Naive thymus-derived CD4-positive, alpha-beta T cell (primary cell): ENCODE data around the gene ZNF860. TPM values are rescaled to one million over a fixed set of nuclear protein-coding genes. Genes with fewer than 3 reads are reported as not detected.

ENCODE experiments used
- ATAC-seq: fragments of 150-1000 bp; cut with Tn5 transposase; 2 replicates; pipeline ENCODE4 v1.10.0; 2021; ENCODE audit warnings: mild to moderate bottlenecking, moderate library complexity
- CTCF ChIA-PET: fragments of 350-600 bp; sonication (Branson Sonifier 250); formaldehyde crosslinking; loops from one replicate; lab custom pipeline; 2021; ENCODE audit warnings: antibody characterized with exemption; lab: Charles Lee
- POLR2A ChIA-PET: fragments of 350-600 bp; sonication (Branson Sonifier 250); formaldehyde crosslinking; loops from one replicate; lab custom pipeline; 2021; ENCODE audit warnings: antibody characterized with exemption, inconsistent platforms; lab: Charles Lee
- DNase-seq, 9 donors: peaks; one replicate each; pipeline versions ENCODE4 v3.0.0 to v3.0.0-alpha.2; 2020 to 2022; ENCODE audit warnings: mixed read lengths in 1 of 9
- H3K27ac ChIP-seq: one replicate; pipeline ENCODE4 v1.7.0; 2013; ENCODE audit warnings: mild to moderate bottlenecking, low read depth, low read length, moderate library complexity
- H3K27me3 ChIP-seq, 2 donors: one replicate each; pipeline ENCODE4 v1.7.0; 2013; ENCODE audit warnings: low read length in 2 of 2, mild to moderate bottlenecking in 2 of 2, moderate library complexity in 2 of 2; ENCODE audit not compliant: control insufficient read depth in 2 of 2, insufficient read depth in 2 of 2
- H3K36me3 ChIP-seq, 3 experiments: 1 replicate in 2 of 3; 2 replicates in 1 of 3; pipeline ENCODE4 v1.7.0; 2013; ENCODE audit warnings: low read length in 3 of 3, mild to moderate bottlenecking in 3 of 3, moderate library complexity in 1 of 3; ENCODE audit not compliant: insufficient read depth in 3 of 3, control insufficient read depth in 2 of 3
- H3K4me1 ChIP-seq, 2 donors: one replicate each; pipeline ENCODE4 v1.7.0; 2013; ENCODE audit warnings: low read length in 2 of 2, mild to moderate bottlenecking in 2 of 2, moderate library complexity in 1 of 2; ENCODE audit not compliant: control insufficient read depth in 2 of 2, insufficient read depth in 2 of 2
- H3K4me3 ChIP-seq: 2 replicates; pipeline ENCODE4 v1.7.0; 2013; ENCODE audit warnings: mild to moderate bottlenecking, low read length
- H3K9me3 ChIP-seq, 3 experiments: 1 replicate in 2 of 3; 2 replicates in 1 of 3; pipeline ENCODE4 v1.7.0; 2013; ENCODE audit warnings: low read length in 3 of 3; ENCODE audit not compliant: control insufficient read depth in 2 of 3
- H3K27ac Mint-ChIP-seq, 9 donors: one replicate each; pipeline ENCODE4 v1.8.0; 2020 to 2022; ENCODE audit warnings: mixed read lengths in 9 of 9, mild to moderate bottlenecking in 8 of 9, moderate library complexity in 5 of 9, inconsistent platforms in 2 of 9
- H3K27me3 Mint-ChIP-seq, 5 donors: one replicate each; pipeline ENCODE4 v1.8.0; 2021 to 2022; ENCODE audit warnings: mixed read lengths in 5 of 5, mild to moderate bottlenecking in 1 of 5
- H3K36me3 Mint-ChIP-seq, 5 donors: one replicate each; pipeline ENCODE4 v1.8.0; 2020 to 2022; ENCODE audit warnings: mixed read lengths in 5 of 5, mild to moderate bottlenecking in 3 of 5, inconsistent platforms in 1 of 5
- H3K4me1 Mint-ChIP-seq, 7 donors: one replicate each; pipeline ENCODE4 v1.8.0; 2020 to 2022; ENCODE audit warnings: mixed read lengths in 7 of 7, mild to moderate bottlenecking in 3 of 7, inconsistent platforms in 1 of 7
- H3K4me3 Mint-ChIP-seq, 10 donors: one replicate each; pipeline ENCODE4 v1.8.0; 2020 to 2022; ENCODE audit warnings: mild to moderate bottlenecking in 10 of 10, mixed read lengths in 10 of 10, moderate library complexity in 6 of 10, inconsistent platforms in 2 of 10
- H3K9me3 Mint-ChIP-seq, 11 donors: one replicate each; pipeline ENCODE4 v1.8.0; 2020 to 2022; ENCODE audit warnings: mixed read lengths in 11 of 11, mild to moderate bottlenecking in 4 of 11, inconsistent platforms in 1 of 11, moderate library complexity in 1 of 11
- intact Hi-C, 2 donors: fragments of 100-400 bp; cut with micrococcal nuclease; formaldehyde crosslinking; loops; one replicate each; pipeline ENCODE4 v1.15.1; 2023
- polyA plus RNA-seq, 2 donors: library from polyadenylated mRNA; unstranded; fragments of 300-500 nt; fragmentation: Illumina TruSeq; gene quantifications; one replicate each; pipeline ENCODE4 v1.2.3, GENCODE V29; 2021
- total RNA-seq, 6 experiments: library from RNA in 5 of 6; stranded (reverse) in 5 of 6; gene quantifications; 1 replicate in 5 of 6; 2 replicates in 1 of 6; pipeline ENCODE4 v1.2.3 and lab custom pipeline; 2021 to 2026

ZNF860 gene
- total and polyA plus RNA-seq, 7 experiments from 2014 or later = 0.11 to 0.32 (median 0.15) TPM; not detected in 4

DNA sequence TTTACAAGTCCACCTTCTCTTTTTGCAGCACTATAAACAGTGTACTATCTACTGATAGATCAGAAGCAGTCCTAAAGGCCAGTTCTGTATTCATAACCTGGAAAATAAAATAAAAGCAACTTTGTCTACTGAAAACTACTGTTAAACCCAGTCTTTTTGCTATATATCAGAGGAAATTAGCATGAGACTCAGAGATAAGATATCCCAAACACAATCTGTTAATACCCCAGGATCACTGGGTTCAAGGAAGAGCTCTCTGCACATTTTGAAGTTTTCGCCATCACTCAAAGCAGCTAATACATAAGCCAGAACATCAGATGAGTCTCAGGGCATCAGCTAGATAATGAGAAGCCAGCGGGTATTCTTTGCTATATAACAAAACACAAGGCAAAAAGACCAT is 22.3 kb upstream of the ZNF860 start:
- Histone ChIP-seq H3K4me3 (no peak overlapping the region), H3K4me1 (peaks cover 0 to 3% of the 10 kb centered on the region in 2 donors), H3K9me3 (peaks cover 0 to 8% (median 0%) of the 10 kb centered on the region in 3 experiments), H3K27me3 (no peaks in the 10 kb centered on the region), H3K27ac (no peak overlapping the region), H3K36me3 (no peaks in the 10 kb centered on the region)
- Mint-ChIP-seq H3K36me3 (peaks cover 0 to 10% (median 5%) of the 10 kb centered on the region in 5 donors), H3K4me3 (no peak overlapping the region), H3K4me1 (peaks cover 5 to 23% (median 11%) of the 10 kb centered on the region in 7 donors), H3K27ac (no peak overlapping the region), H3K9me3 (peaks cover 4 to 18% (median 11%) of the 10 kb centered on the region in 11 donors), H3K27me3 (peaks cover 0 to 9% (median 0%) of the 10 kb centered on the region in 5 donors)
- ChIA-PET CTCF (no interaction called here), POLR2A (no interaction called here)
- DNase-seq (no peak), ATAC-seq (no peak)
- intact Hi-C loops = no loop called here

DNA sequence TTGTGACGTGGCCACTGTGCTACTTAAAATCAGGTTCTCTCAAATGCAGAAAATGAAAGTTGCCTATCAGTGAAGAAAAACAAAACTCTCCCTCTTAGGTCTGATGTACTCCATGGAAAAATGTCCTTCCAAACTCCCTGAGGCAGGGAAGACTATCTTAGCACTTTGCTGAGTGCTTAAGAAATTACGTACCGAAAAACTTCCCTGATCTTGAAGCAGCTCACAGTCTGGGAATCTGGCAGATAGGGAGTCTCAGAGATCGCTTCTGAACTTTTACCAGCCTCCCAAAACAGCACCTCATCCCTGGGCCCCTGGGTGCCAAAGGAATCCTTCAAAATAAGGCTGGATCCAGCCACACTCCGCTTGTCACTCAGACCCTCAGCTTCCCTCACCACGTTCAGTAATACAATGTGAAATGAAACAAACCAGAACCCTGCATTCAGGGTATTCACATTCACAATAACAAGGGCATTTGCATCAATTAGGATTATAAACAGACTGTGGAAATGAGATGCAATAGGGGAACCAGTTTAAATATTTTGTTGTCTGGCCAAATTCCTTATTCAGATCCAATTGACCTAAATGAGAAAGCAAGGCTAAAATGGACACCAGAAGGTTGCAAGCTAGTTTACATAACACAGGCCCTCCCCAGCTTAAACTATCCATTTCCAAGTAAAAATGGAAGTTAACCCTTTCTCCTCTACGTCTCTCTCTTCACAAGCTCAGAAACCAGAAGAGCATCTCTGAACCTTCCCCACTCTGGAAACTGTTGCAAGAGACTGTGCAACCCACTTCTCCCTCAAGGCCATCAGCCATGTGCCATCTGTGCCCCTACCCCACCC is 21.4 kb upstream of the ZNF860 start:
- Mint-ChIP-seq H3K4me1 (peaks cover 5 to 23% (median 11%) of the 10 kb centered on the region in 7 donors), H3K27ac (no peak overlapping the region), H3K27me3 (peaks cover 0 to 9% (median 0%) of the 10 kb centered on the region in 5 donors), H3K4me3 (no peak overlapping the region), H3K36me3 (peaks cover 0 to 6% (median 4%) of the 10 kb centered on the region in 5 donors), H3K9me3 (peaks cover 4 to 9% (median 7%) of the 10 kb centered on the region in 11 donors)
- Histone ChIP-seq H3K27ac (no peak overlapping the region), H3K4me1 (peaks cover 0 to 3% of the 10 kb centered on the region in 2 donors), H3K27me3 (no peaks in the 10 kb centered on the region), H3K4me3 (no peak overlapping the region), H3K36me3 (no peaks in the 10 kb centered on the region), H3K9me3 (peaks cover 0 to 4% (median 0%) of the 10 kb centered on the region in 3 experiments)
- POLR2A ChIA-PET = no interaction called here
- DNase-seq = no peak
- intact Hi-C loops = loop anchor here in 1 of 2 donors (5.0 kb wide), 1 partner anchor 43 kb away; no protein-coding TSS in a partner anchor
- ATAC-seq = no peak
- CTCF ChIA-PET = no interaction called here

- CTCF ChIA-PET = no interaction called here
- H3K4me1 ChIP-seq = peaks cover 0 to 3% of the 10 kb centered on the region in 2 donors
Measured at GRCh38 chr3:31960793-31961431, 20.6 kb upstream of the ZNF860 start.

GRCh38 chr3:31962801-31963205 is 18.7 kb upstream of the ZNF860 start:
- CTCF ChIA-PET = no interaction called here
- no peak overlapping the region for H3K27ac ChIP-seq
- peaks cover 5 to 23% (median 11%) of the 10 kb centered on the region in 7 donors for H3K4me1 Mint-ChIP-seq
- intact Hi-C loops = loop anchor here in 1 of 2 donors (5.0 kb wide), 1 partner anchor 46 kb away; no protein-coding TSS in a partner anchor
- peak overlapping the region in 1 of 10 donors; percentile 55 for H3K4me3 Mint-ChIP-seq
- no peaks in the 10 kb centered on the region for H3K36me3 ChIP-seq
- H3K9me3 Mint-ChIP-seq = peaks cover 0 to 3% (median 0%) of the 10 kb centered on the region in 11 donors
- no peak overlapping the region for H3K4me3 ChIP-seq
- H3K4me1 ChIP-seq = peaks cover 0 to 3% of the 10 kb centered on the region in 2 donors
- POLR2A ChIA-PET = no interaction called here
- DNase-seq = peak in 3 of 9 donors; percentile 12 to 33 (median 33)
- peak overlapping the region in 1 of 9 donors; percentile 57 for H3K27ac Mint-ChIP-seq
- no peaks in the 10 kb centered on the region for H3K27me3 ChIP-seq
- no peaks in the 10 kb centered on the region for H3K9me3 ChIP-seq
- peaks cover 0 to 3% (median 0%) of the 10 kb centered on the region in 5 donors for H3K36me3 Mint-ChIP-seq
- no peak for ATAC-seq
- peaks cover 0 to 13% (median 0%) of the 10 kb centered on the region in 5 donors for H3K27me3 Mint-ChIP-seq

More at GRCh38 chr3:31960793-31961431, 20.6 kb upstream of the ZNF860 start:
- Histone ChIP-seq H3K27me3 (no peaks in the 10 kb centered on the region), H3K27ac (no peak overlapping the region), H3K36me3 (no peaks in the 10 kb centered on the region), H3K4me3 (no peak overlapping the region), H3K9me3 (no peaks in the 10 kb centered on the region)
- Mint-ChIP-seq H3K4me1 (peaks cover 5 to 23% (median 11%) of the 10 kb centered on the region in 7 donors), H3K27me3 (peaks cover 0 to 9% (median 0%) of the 10 kb centered on the region in 5 donors), H3K27ac (no peak overlapping the region), H3K4me3 (no peak overlapping the region), H3K36me3 (peaks cover 0 to 3% (median 0%) of the 10 kb centered on the region in 5 donors), H3K9me3 (peaks cover 0 to 4% (median 2%) of the 10 kb centered on the region in 11 donors)
- POLR2A ChIA-PET = no interaction called here
- intact Hi-C loops = loop anchor here in 1 of 2 donors (5.0 kb wide), 1 partner anchor 44 kb away; no protein-coding TSS in a partner anchor
- DNase-seq (no peak), ATAC-seq (no peak)

DNA sequence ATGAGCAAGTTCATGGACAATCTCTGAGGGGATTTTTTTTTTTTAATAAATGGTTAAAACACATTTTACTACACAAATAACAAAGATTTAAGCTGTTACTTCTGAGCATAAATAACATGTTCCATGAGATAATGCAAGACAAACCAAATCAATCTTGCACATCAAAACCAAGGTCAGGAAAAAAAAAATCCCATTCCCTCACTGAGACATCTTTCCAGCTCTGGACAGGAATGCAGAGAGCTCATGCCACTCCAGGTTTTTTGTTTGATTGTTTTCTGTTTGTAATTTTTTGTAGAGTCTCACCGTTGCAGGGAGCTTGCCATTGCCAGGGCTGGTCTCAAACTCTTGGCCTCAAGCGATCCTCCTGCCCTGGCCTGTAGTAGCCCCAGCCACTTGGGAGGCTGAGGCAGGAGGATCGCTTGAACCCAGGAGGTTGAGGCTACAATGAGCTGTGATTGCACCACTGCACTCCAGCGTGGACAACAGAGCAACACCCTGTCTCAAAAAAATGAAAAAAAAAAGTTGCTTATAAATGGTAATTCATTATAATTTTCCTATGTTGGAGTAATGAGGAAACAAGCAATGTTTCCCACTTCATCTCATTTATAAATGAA is 14.5 kb upstream of the ZNF860 start:
- Mint-ChIP-seq H3K36me3 (peaks cover 0 to 3% (median 0%) of the 10 kb centered on the region in 5 donors), H3K27ac (no peak overlapping the region), H3K4me1 (peaks cover 0 to 17% (median 10%) of the 10 kb centered on the region in 7 donors), H3K4me3 (no peak overlapping the region), H3K9me3 (peaks cover 0 to 3% (median 0%) of the 10 kb centered on the region in 11 donors), H3K27me3 (peaks cover 0 to 8% (median 0%) of the 10 kb centered on the region in 5 donors)
- DNase-seq = no peak
- POLR2A ChIA-PET = no interaction called here
- H3K27ac ChIP-seq = no peak overlapping the region
- ATAC-seq = no peak
- H3K9me3 ChIP-seq = no peaks in the 10 kb centered on the region
- no peaks in the 10 kb centered on the region for H3K36me3 ChIP-seq
- H3K27me3 ChIP-seq = no peaks in the 10 kb centered on the region
- peaks cover 0 to 3% of the 10 kb centered on the region in 2 donors for H3K4me1 ChIP-seq
- intact Hi-C loops = no loop called here
- H3K4me3 ChIP-seq = no peak overlapping the region
- CTCF ChIA-PET = no interaction called here

DNA sequence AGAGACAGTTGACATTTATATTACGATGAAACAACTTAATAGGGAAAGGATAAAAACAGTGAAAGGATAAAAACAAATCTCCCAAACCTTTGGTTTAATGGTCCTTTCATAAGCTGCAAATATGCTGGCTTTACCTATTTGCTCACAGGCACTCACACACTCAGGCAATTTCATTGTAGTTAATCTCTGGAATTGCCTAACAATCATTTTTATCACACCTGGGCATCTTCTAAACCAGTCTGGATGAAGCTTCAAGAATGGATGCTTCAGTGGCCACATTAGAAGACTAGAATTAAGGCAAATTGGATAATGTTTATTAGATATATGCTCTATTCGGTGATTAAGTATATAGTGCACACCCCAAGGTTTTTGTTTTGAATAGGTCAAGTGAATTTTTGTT is 14.0 kb upstream of the ZNF860 start:
- DNase-seq (no peak), ATAC-seq (no peak)
- peaks cover 0 to 3% of the 10 kb centered on the region in 2 donors for H3K4me1 ChIP-seq
- H3K27me3 ChIP-seq = no peaks in the 10 kb centered on the region
- H3K4me3 ChIP-seq = no peak overlapping the region
- ChIA-PET CTCF (no interaction called here), POLR2A (no interaction called here)
- peaks cover 0 to 15% (median 10%) of the 10 kb centered on the region in 7 donors for H3K4me1 Mint-ChIP-seq
- no peak overlapping the region for H3K27ac ChIP-seq
- H3K36me3 ChIP-seq = no peaks in the 10 kb centered on the region
- no peak overlapping the region for H3K27ac Mint-ChIP-seq
- no peak overlapping the region for H3K4me3 Mint-ChIP-seq
- H3K9me3 ChIP-seq = no peaks in the 10 kb centered on the region
- intact Hi-C loops = no loop called here
- peaks cover 0 to 3% (median 0%) of the 10 kb centered on the region in 11 donors for H3K9me3 Mint-ChIP-seq
- peaks cover 0 to 3% (median 0%) of the 10 kb centered on the region in 5 donors for H3K36me3 Mint-ChIP-seq
- H3K27me3 Mint-ChIP-seq = peaks cover 0 to 8% (median 0%) of the 10 kb centered on the region in 5 donors
